H9 (cell line): ENCODE measurements around the gene CRABP1. TPM values are rescaled to one million over a fixed set of nuclear protein-coding genes. Genes with fewer than 3 reads are reported as not detected.

ENCODE experiments used
- DNase-seq: peaks from one replicate; pipeline ENCODE4 v3.0.0-alpha.2; 2017
- H2AFZ ChIP-seq: one replicate; pipeline ENCODE4 v1.6.1; 2013; ENCODE audit warnings: mild to moderate bottlenecking, low read length, control low read depth, moderate library complexity
- H2AK5ac ChIP-seq: 2 replicates; pipeline ENCODE4 v1.6.1; 2013; ENCODE audit warnings: low read length, control low read depth, mixed read lengths; ENCODE audit not compliant: insufficient read length
- H2BK120ac ChIP-seq: one replicate; pipeline ENCODE4 v1.6.1; 2013; ENCODE audit warnings: low read depth, mild to moderate bottlenecking, low read length, control low read depth, inconsistent platforms; ENCODE audit not compliant: poor library complexity, severe bottlenecking
- H2BK12ac ChIP-seq: 2 replicates; pipeline ENCODE4 v1.6.1; 2013; ENCODE audit warnings: low read length, control low read depth, mixed read lengths, low read depth; ENCODE audit not compliant: insufficient read length
- H2BK15ac ChIP-seq: 2 replicates; pipeline ENCODE4 v1.6.1; 2013; ENCODE audit warnings: low read depth, low read length, control low read depth
- H2BK20ac ChIP-seq: one replicate; pipeline ENCODE4 v1.6.1; 2013; ENCODE audit warnings: low read depth, mild to moderate bottlenecking, low read length, control low read depth, inconsistent platforms; ENCODE audit not compliant: poor library complexity, severe bottlenecking
- H2BK5ac ChIP-seq: 2 replicates; pipeline ENCODE4 v1.6.1; 2013; ENCODE audit warnings: low read length, control low read depth, mixed read lengths; ENCODE audit not compliant: insufficient read length
- H3K14ac ChIP-seq: 2 replicates; pipeline ENCODE4 v1.6.1; 2013; ENCODE audit warnings: low read length, control low read depth; ENCODE audit not compliant: insufficient read depth
- H3K18ac ChIP-seq: 2 replicates; pipeline ENCODE4 v1.6.1; 2013; ENCODE audit warnings: low read depth, mild to moderate bottlenecking, mixed read lengths, low read length, control low read depth; ENCODE audit not compliant: insufficient read length
- H3K23ac ChIP-seq: 2 replicates; pipeline ENCODE4 v1.6.1; 2013; ENCODE audit warnings: low read length, control low read depth, mixed read lengths, low read depth; ENCODE audit not compliant: insufficient read length
- H3K23me2 ChIP-seq: 2 replicates; pipeline ENCODE4 v1.6.1; 2013; ENCODE audit warnings: low read depth, mild to moderate bottlenecking, mixed read lengths, low read length, control low read depth; ENCODE audit not compliant: insufficient read length, poor library complexity, severe bottlenecking
- H3K27ac ChIP-seq: 2 replicates; pipeline ENCODE4 v1.5.1; 2013; ENCODE audit warnings: low read length, control low read depth, mixed read lengths, low read depth; ENCODE audit not compliant: insufficient read length
- H3K27me3 ChIP-seq: 2 replicates; pipeline ENCODE4 v1.6.1; 2013; ENCODE audit warnings: low read length, control low read depth, inconsistent platforms; ENCODE audit not compliant: insufficient read depth
- H3K4ac ChIP-seq: 2 replicates; pipeline ENCODE4 v1.6.1; 2013; ENCODE audit warnings: low read depth, mild to moderate bottlenecking, control low read depth, inconsistent platforms, low read length, moderate library complexity
- H3K4me1 ChIP-seq: 2 replicates; pipeline ENCODE4 v1.6.1; 2013; ENCODE audit warnings: low read length, control low read depth, inconsistent platforms; ENCODE audit not compliant: insufficient read depth
- H3K4me2 ChIP-seq: 2 replicates; pipeline ENCODE4 v1.6.1; 2013; ENCODE audit warnings: low read length, control low read depth, mixed read lengths; ENCODE audit not compliant: insufficient read length, insufficient read depth
- H3K56ac ChIP-seq: 2 replicates; pipeline ENCODE4 v1.6.1; 2013; ENCODE audit warnings: low read depth, mild to moderate bottlenecking, mixed read lengths, low read length, control low read depth; ENCODE audit not compliant: insufficient read length
- H3K79me1 ChIP-seq: 2 replicates; pipeline ENCODE4 v1.6.1; 2013; ENCODE audit warnings: low read depth, mild to moderate bottlenecking, moderate library complexity, low read length, control low read depth, inconsistent platforms; ENCODE audit not compliant: insufficient read depth, poor library complexity, severe bottlenecking
- H3K79me2 ChIP-seq: 2 replicates; pipeline ENCODE4 v1.6.1; 2013; ENCODE audit warnings: low read length, control low read depth, inconsistent platforms; ENCODE audit not compliant: insufficient read depth
- H3K9ac ChIP-seq: 2 replicates; pipeline ENCODE4 v1.6.1; 2013; ENCODE audit warnings: low read length, control low read depth, mixed read lengths; ENCODE audit not compliant: insufficient read length; ENCODE audit errors: extremely low read depth
- H3K9me3 ChIP-seq: one replicate; pipeline ENCODE4 v1.6.1; 2013; ENCODE audit warnings: low read depth, low read length, inconsistent platforms; ENCODE audit not compliant: control insufficient read depth
- H3T11ph ChIP-seq: one replicate; pipeline ENCODE4 v1.6.1; 2013; ENCODE audit warnings: mild to moderate bottlenecking, low read length, control low read depth, inconsistent platforms
- H4K20me1 ChIP-seq: one replicate; pipeline ENCODE4 v1.6.1; 2013; ENCODE audit not compliant: control insufficient read depth, insufficient read length, insufficient read depth
- H4K5ac ChIP-seq: 2 replicates; pipeline ENCODE4 v1.6.1; 2013; ENCODE audit warnings: low read depth, mild to moderate bottlenecking, mixed read lengths, low read length, control low read depth; ENCODE audit not compliant: insufficient read length
- H4K8ac ChIP-seq: replicated peaks from 2 replicates; pipeline ENCODE4 v1.6.1; 2013; ENCODE audit warnings: low read length, control low read depth, mixed read lengths, low read depth; ENCODE audit not compliant: insufficient read length
- H4K91ac ChIP-seq: 2 replicates; pipeline ENCODE4 v1.6.1; 2013; ENCODE audit warnings: low read depth, mild to moderate bottlenecking, moderate library complexity, mixed read lengths, low read length, control low read depth; ENCODE audit not compliant: insufficient read length
- H3K27ac Mint-ChIP-seq, 3 experiments: 2 replicates in 2 of 3; 3 replicates in 1 of 3; pipeline ENCODE4 v1.8.0; 2020 to 2021; ENCODE audit warnings: mixed read lengths in 3 of 3, mild to moderate bottlenecking in 1 of 3, moderate library complexity in 1 of 3
- H3K27me3 Mint-ChIP-seq: 2 replicates; pipeline ENCODE4 v1.8.0; 2021; ENCODE audit warnings: low read depth, mild to moderate bottlenecking, moderate library complexity, mixed read lengths
- H3K36me3 Mint-ChIP-seq, 3 experiments: 2 replicates in 2 of 3; 3 replicates in 1 of 3; pipeline ENCODE4 v1.8.0; 2020 to 2021; ENCODE audit warnings: low read depth in 3 of 3, mixed read lengths in 3 of 3; ENCODE audit not compliant: insufficient read depth in 1 of 3
- H3K4me1 Mint-ChIP-seq, 2 experiments: 2 replicates each; pipeline ENCODE4 v1.8.0; 2020; ENCODE audit warnings: mixed read lengths in 2 of 2
- H3K4me3 Mint-ChIP-seq, 2 experiments: 2 replicates in 1 of 2; 3 replicates in 1 of 2; pipeline ENCODE4 v1.8.0; 2020 to 2021; ENCODE audit warnings: mild to moderate bottlenecking in 2 of 2, mixed read lengths in 2 of 2, moderate library complexity in 1 of 2
- H3K9me3 Mint-ChIP-seq, 2 experiments: 2 replicates in 1 of 2; 3 replicates in 1 of 2; pipeline ENCODE4 v1.8.0; 2020; ENCODE audit warnings: mild to moderate bottlenecking in 2 of 2, mixed read lengths in 2 of 2, moderate library complexity in 1 of 2
- CTCF ChIP-seq: fragments of 200-600 bp; sonication (generic); conservative IDR thresholded peaks from 3 replicates; pipeline ENCODE4 v1.8.0; 2021; ENCODE audit warnings: antibody characterized with exemption, mild to moderate bottlenecking
- WGBS: extraction: QIAGEN DNeasy Blood & Tissue Kit; methylation state at CpG from one replicate; pipeline ENCODE4 v1.1.7; 2013; ENCODE audit warnings: missing lambda C conversion rate, low lambda C conversion rate, mixed read lengths; ENCODE audit not compliant: insufficient read length; ENCODE audit errors: extremely low coverage; 5-methylcytosine and 5-hydroxymethylcytosine counted together
- total RNA-seq: library from RNA; stranded (reverse); gene quantifications from 2 replicates; pipeline ENCODE4 v1.2.1, GENCODE V29; 2021

Gene CRABP1
- total RNA-seq, 1 experiment from 2014 or later, result 93.1 TPM

GRCh38 chr15:78397382-78397781 lies 57.2 kb downstream of the CRABP1 start:
- DNase-seq, result no peak
- H3K27ac Mint-ChIP-seq, result no peak overlapping the region
- H2AFZ ChIP-seq, result no peak overlapping the region
- H3K4me1 Mint-ChIP-seq, result peaks cover 57 to 63% of the 10 kb centered on the region in 2 experiments
- H4K91ac ChIP-seq, result no peak overlapping the region
- no peaks in the 10 kb centered on the region for H3K27me3 ChIP-seq
- no peak overlapping the region for H3K4me2 ChIP-seq
- H3T11ph ChIP-seq, result no peak overlapping the region
- no peaks in the 10 kb centered on the region for H4K20me1 ChIP-seq
- H3K9ac ChIP-seq, result no peak overlapping the region
- WGBS, result no CpG with 5 or more reads among the region's 2 CpGs
- H3K9me3 ChIP-seq, result no peaks in the 10 kb centered on the region
- no peak overlapping the region for H2BK5ac ChIP-seq
- no peak overlapping the region for H4K5ac ChIP-seq
- peaks cover 3% of the 10 kb centered on the region; the same call in 1 of the 2 replicates for H3K4me1 ChIP-seq
- no peak overlapping the region for H3K56ac ChIP-seq
- no peak overlapping the region for H3K14ac ChIP-seq
- no peaks in the 10 kb centered on the region for H3K79me2 ChIP-seq
- no peak overlapping the region for H2AK5ac ChIP-seq
- H3K9me3 Mint-ChIP-seq, result no peaks in the 10 kb centered on the region; a peak in 1 of 5 replicates
- H3K18ac ChIP-seq, result no peak overlapping the region
- no peak overlapping the region for H2BK12ac ChIP-seq
- no peak overlapping the region for H3K4me3 Mint-ChIP-seq
- no peaks in the 10 kb centered on the region for H3K79me1 ChIP-seq
- no peak overlapping the region for H2BK120ac ChIP-seq
- H3K27me3 Mint-ChIP-seq, result no peaks in the 10 kb centered on the region; the same call in 1 of the 2 replicates
- no peak overlapping the region for H2BK20ac ChIP-seq
- H3K27ac ChIP-seq, result no peak overlapping the region
- no peak overlapping the region for H2BK15ac ChIP-seq
- H3K23me2 ChIP-seq, result no peaks in the 10 kb centered on the region
- TF ChIP-seq CTCF, result no peak
- H3K36me3 Mint-ChIP-seq, result no peaks in the 10 kb centered on the region
- no peak overlapping the region for H3K4ac ChIP-seq
- no peak overlapping the region for H3K23ac ChIP-seq
- no peak overlapping the region for H4K8ac ChIP-seq

Other genes starting within 250 kb of the CRABP1 start
- not detected in 2 replicates for gene SH2D7, start 247.8 kb upstream of the CRABP1 start, total RNA-seq
- 37.1 and 43.2 TPM in 2 replicates for gene CIB2, start 208.9 kb upstream of the CRABP1 start, total RNA-seq
- 38.9 and 40.2 TPM in 2 replicates for gene IDH3A, start 191.0 kb upstream of the CRABP1 start, total RNA-seq
- 2.2 and 3.2 TPM in 2 replicates for gene ACSBG1, start 105.8 kb upstream of the CRABP1 start, total RNA-seq
- 0.13 and 0.35 TPM in 2 replicates for gene DNAJA4, start 75.8 kb upstream of the CRABP1 start, total RNA-seq
- gene SKIC8, start 40.7 kb upstream of the CRABP1 start, total RNA-seq, result 43.8 and 45.6 TPM in 2 replicates
- 87.6 and 93.3 TPM in 2 replicates for gene IREB2, start 97.9 kb downstream of the CRABP1 start, total RNA-seq
- gene HYKK, start 167.2 kb downstream of the CRABP1 start, total RNA-seq, result 2.4 and 3.1 TPM in 2 replicates
- 333 and 335 TPM in 2 replicates for gene PSMA4, start 200.1 kb downstream of the CRABP1 start, total RNA-seq
- 16.5 and 21.6 TPM in 2 replicates for gene CHRNA5, start 225.2 kb downstream of the CRABP1 start, total RNA-seq